Activated naive CD8-positive, alpha-beta T cell treated with anti-CD3 and anti-CD28 coated beads, Interleukin-2, amount 10 ng/mL, durations not matched to agents 7 days and 5 days (primary cell): ENCODE results near the gene TRIO. TPM values are rescaled to one million over a fixed set of nuclear protein-coding genes. Genes with fewer than 3 reads are reported as not detected.

Experiments used
- ATAC-seq: fragments of 150-1000 bp; cut with Tn5 transposase; one replicate; pipeline ENCODE4 v1.10.0; 2021; ENCODE audit warnings: low read depth, moderate library complexity
- POLR2A ChIA-PET: fragments of 350-600 bp; sonication (Branson Sonifier 250); formaldehyde crosslinking; loops from one replicate; lab custom pipeline; 2021; ENCODE audit warnings: antibody characterized with exemption; lab: Charles Lee
- DNase-seq: peaks from one replicate; pipeline ENCODE4 v3.0.0; 2021
- H3K27ac Mint-ChIP-seq: one replicate; pipeline ENCODE4 v1.8.0; 2022; ENCODE audit warnings: mild to moderate bottlenecking, mixed read lengths
- H3K27me3 Mint-ChIP-seq: one replicate; pipeline ENCODE4 v1.8.0; 2022; ENCODE audit warnings: mild to moderate bottlenecking, moderate library complexity, mixed read lengths
- H3K36me3 Mint-ChIP-seq: one replicate; pipeline ENCODE4 v1.8.0; 2021; ENCODE audit warnings: mild to moderate bottlenecking, mixed read lengths
- H3K4me1 Mint-ChIP-seq: one replicate; pipeline ENCODE4 v1.8.0; 2021; ENCODE audit warnings: mixed read lengths
- H3K4me3 Mint-ChIP-seq: one replicate; pipeline ENCODE4 v1.8.0; 2022; ENCODE audit warnings: mild to moderate bottlenecking, moderate library complexity, mixed read lengths
- H3K9me3 Mint-ChIP-seq: one replicate; pipeline ENCODE4 v1.8.0; 2021; ENCODE audit warnings: mixed read lengths
- total RNA-seq, 2 experiments: library from RNA; stranded (reverse); gene quantifications; one replicate each; pipeline ENCODE4 v1.2.3, GENCODE V29; 2021

TRIO gene
- total RNA-seq, 2 experiments from 2014 or later, result 7.7 to 7.9 TPM

DNA sequence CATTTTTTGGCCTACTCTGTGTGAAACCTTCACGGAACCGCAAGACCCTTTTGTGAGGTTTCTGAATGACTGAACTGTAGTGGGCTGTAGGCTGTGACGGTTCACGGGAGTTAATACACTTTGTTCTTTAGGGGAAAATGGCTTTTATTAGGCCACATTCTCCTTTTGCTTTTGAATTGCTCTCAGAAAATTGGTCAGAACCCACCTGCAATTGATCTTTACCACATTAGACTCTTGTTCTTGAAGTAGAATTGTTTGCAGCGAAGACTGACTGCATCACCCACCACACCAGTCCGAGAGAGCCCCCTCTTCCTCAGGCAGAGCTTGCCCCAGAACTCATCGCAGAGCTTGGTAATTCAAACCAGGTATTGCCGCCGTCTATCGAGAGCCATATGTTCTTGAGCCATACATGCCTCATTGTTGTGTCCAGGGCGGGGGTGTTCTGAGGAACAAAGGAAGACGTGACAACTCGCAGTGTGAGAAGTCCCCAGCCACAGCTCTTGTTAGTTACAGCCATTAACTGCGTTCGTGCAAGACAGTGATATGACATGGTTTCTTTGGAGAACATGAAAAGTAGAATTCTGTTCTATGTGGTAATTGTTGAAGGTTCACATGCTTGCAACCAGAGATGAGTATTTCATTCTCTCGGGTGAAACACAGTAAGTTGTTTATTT lies 272.0 kb downstream of the TRIO start:
- H3K4me1 Mint-ChIP-seq, result peaks cover 47% of the 10 kb centered on the region
- peak overlapping the region; percentile 82 for H3K4me3 Mint-ChIP-seq
- H3K27ac Mint-ChIP-seq, result peak overlapping the region; percentile 98
- peaks cover 5% of the 10 kb centered on the region for H3K36me3 Mint-ChIP-seq
- DNase-seq (peak; percentile 50), ATAC-seq (peak; percentile 58)
- H3K9me3 Mint-ChIP-seq, result no peaks in the 10 kb centered on the region
- no peaks in the 10 kb centered on the region for H3K27me3 Mint-ChIP-seq
- POLR2A ChIA-PET, result interaction anchor here (1.3 to 4.0 kb wide), 6 partner anchors 8 to 252 kb away, joined by 4 to 32 read pairs (median 10); no protein-coding TSS in a partner anchor

- Mint-ChIP-seq H3K4me1 (peaks cover 48% of the 10 kb centered on the region), H3K9me3 (no peaks in the 10 kb centered on the region), H3K4me3 (peak overlapping the region; percentile 82), H3K27ac (peak overlapping the region; percentile 98), H3K27me3 (no peaks in the 10 kb centered on the region), H3K36me3 (peaks cover 5% of the 10 kb centered on the region)
- POLR2A ChIA-PET, result interaction anchor here (1.3 to 4.0 kb wide), 4 partner anchors 50 to 183 kb away, joined by 4 to 32 read pairs (median 12); no protein-coding TSS in a partner anchor
- no peak for ATAC-seq
- DNase-seq, result no peak
These were observed 272.5 kb downstream of the TRIO start for GRCh38 chr5:14415698-14416074.

DNA sequence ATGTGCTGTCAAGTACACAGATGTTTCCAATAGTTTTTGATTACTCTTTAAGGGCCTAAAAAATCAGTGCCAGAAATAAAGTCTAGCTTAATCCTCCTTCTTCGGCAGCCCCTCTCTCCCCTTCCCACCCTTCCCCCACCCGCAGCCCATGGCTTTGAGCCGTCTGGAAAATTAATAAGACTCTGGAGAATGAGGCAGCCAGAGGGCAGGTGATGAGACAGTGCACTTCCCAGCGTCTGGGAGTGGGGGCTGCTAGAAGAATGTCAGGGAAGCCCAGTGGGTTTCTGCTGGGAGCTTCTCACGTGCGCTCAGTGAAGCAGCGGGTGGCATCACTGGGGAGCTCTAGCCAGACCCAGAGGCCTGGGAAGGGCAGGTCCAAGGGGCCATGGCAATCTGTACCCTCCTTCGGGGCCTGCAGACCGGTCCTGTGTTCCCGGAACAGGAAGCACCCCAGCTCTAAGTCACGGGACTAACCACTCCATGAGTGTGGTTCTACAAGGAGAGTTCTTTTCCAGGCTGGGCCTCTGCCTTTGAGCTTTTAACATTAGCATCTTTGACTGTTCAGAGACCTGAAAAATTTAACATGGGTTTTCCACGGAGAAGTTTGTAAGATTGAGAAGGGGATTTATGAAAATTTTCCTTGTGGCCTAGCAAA lies 273.6 kb downstream of the TRIO start:
- H3K4me1 Mint-ChIP-seq, result peaks cover 51% of the 10 kb centered on the region
- H3K27ac Mint-ChIP-seq, result peak overlapping the region; percentile 98
- H3K9me3 Mint-ChIP-seq, result no peaks in the 10 kb centered on the region

DNA sequence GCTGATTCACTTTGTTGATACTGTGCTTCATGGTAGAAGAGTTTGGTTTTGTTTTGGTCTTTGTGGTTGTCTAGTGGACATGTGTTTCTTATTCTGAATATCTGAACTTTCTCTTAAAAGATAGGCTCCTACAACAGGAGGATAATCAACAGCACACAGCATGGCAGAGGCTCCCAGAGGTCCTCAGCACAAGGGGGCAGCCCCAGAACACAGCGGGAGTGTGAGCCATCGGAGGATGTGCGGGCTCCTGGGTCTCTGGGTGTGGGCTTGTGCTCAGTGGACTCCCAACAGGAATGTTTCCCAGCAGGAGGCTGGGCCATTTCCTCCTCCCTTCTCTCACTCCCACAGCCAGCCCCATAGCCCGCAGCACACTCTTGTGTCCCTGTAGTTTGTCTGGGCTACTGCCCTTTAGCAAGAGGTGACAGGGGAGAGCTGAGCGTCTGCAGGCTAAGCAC lies 274.2 kb downstream of the TRIO start:
- H3K36me3 Mint-ChIP-seq, result peaks cover 5% of the 10 kb centered on the region
- DNase-seq (no peak), ATAC-seq (no peak)
- H3K4me3 Mint-ChIP-seq, result peak overlapping the region; percentile 44
- peak overlapping the region; percentile 82 for H3K27ac Mint-ChIP-seq
- H3K4me1 Mint-ChIP-seq, result peaks cover 55% of the 10 kb centered on the region
- H3K27me3 Mint-ChIP-seq, result no peaks in the 10 kb centered on the region
- no peaks in the 10 kb centered on the region for H3K9me3 Mint-ChIP-seq
- POLR2A ChIA-PET, result interaction anchor here (1.4 kb wide), 1 partner anchor 165 kb away, joined by 5 read pairs; no protein-coding TSS in a partner anchor

More for the DNA sequence above, 273.6 kb downstream of the TRIO start:
- DNase-seq, result no peak
- POLR2A ChIA-PET, result interaction anchor here (1.4 kb wide), 1 partner anchor 166 kb away, joined by 5 read pairs; no protein-coding TSS in a partner anchor
- Mint-ChIP-seq H3K36me3 (peaks cover 5% of the 10 kb centered on the region), H3K27me3 (no peaks in the 10 kb centered on the region), H3K4me3 (peak overlapping the region; percentile 44)
- ATAC-seq, result no peak

GRCh38 chr5:14417792-14418765 lies 274.9 kb downstream of the TRIO start:
- ATAC-seq (no peak), DNase-seq (no peak)
- no peaks in the 10 kb centered on the region for H3K27me3 Mint-ChIP-seq
- H3K27ac Mint-ChIP-seq, result peak overlapping the region; percentile 35
- no peaks in the 10 kb centered on the region for H3K9me3 Mint-ChIP-seq
- POLR2A ChIA-PET, result interaction anchor here (1.4 kb wide), 1 partner anchor 164 kb away, joined by 5 read pairs; no protein-coding TSS in a partner anchor
- H3K4me1 Mint-ChIP-seq, result peaks cover 53% of the 10 kb centered on the region
- no peak overlapping the region for H3K4me3 Mint-ChIP-seq
- H3K36me3 Mint-ChIP-seq, result peaks cover 5% of the 10 kb centered on the region

DNA sequence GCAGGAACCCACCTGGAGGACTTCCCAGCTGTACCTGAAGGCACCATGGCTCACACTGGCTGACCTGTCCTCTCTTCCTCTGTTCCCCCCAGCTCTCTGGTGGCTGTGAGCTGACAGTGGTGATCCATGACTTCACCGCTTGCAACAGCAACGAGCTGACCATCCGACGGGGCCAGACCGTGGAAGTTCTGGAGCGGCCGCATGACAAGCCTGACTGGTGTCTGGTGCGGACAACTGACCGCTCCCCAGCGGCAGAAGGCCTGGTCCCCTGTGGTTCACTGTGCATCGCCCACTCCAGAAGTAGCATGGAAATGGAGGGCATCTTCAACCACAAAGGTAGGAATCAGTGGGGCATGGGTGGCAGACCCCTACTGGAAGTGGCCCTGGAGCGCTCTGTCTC lies 276.5 kb downstream of the TRIO start:
- Mint-ChIP-seq H3K27ac (no peak overlapping the region), H3K36me3 (peaks cover 5% of the 10 kb centered on the region), H3K4me1 (peaks cover 51% of the 10 kb centered on the region), H3K4me3 (no peak overlapping the region), H3K27me3 (no peaks in the 10 kb centered on the region), H3K9me3 (no peaks in the 10 kb centered on the region)
- DNase-seq, result no peak
- POLR2A ChIA-PET, result no interaction called here
- no peak for ATAC-seq

DNA sequence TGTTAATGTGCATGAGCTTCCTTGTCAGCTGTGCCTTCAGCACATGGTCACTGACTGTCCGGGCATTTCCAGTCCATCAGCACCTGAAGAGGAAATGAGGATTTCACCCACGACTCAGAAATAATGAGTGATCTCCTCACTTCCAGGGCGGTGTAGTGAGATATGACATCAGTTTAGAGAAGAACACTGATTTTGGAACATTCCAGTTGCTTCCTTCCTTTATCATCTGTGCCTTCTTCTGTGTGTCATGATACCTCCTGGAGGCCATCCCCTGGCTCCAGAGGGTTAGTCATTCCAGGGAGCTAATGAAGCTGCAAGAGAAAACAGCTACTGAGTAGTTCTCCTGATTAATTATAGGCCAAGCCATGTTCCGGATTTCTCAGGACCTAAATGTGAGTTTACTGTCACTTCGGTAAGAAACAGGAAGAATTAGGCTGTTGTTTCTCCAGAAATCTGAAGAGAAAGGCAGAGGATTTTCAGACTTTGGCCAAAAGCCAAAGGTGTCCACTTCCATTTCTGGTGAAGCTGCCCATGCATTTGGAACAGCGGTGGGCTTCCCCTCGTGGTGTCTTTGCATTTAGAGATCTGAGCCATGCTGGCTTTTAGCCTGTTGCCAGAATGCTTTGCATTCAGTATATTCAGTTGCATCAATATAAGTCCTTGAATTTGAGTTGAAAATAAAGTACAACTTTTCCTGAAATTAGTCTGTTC lies 277.1 kb downstream of the TRIO start:
- POLR2A ChIA-PET, result no interaction called here
- Mint-ChIP-seq H3K27me3 (no peaks in the 10 kb centered on the region), H3K36me3 (peaks cover 7% of the 10 kb centered on the region), H3K27ac (no peak overlapping the region), H3K4me1 (peaks cover 51% of the 10 kb centered on the region), H3K9me3 (no peaks in the 10 kb centered on the region), H3K4me3 (no peak overlapping the region)
- DNase-seq, result no peak
- no peak for ATAC-seq

- no peaks in the 10 kb centered on the region for H3K9me3 Mint-ChIP-seq
- POLR2A ChIA-PET, result interaction anchor here (0.6 to 3.0 kb wide), 3 partner anchors 8 to 160 kb away, joined by 3 to 14 read pairs (median 3); no protein-coding TSS in a partner anchor
- no peaks in the 10 kb centered on the region for H3K27me3 Mint-ChIP-seq
- DNase-seq (no peak), ATAC-seq (no peak)
- H3K36me3 Mint-ChIP-seq, result peaks cover 7% of the 10 kb centered on the region
- H3K27ac Mint-ChIP-seq, result no peak overlapping the region
- H3K4me1 Mint-ChIP-seq, result peaks cover 46% of the 10 kb centered on the region
- no peak overlapping the region for H3K4me3 Mint-ChIP-seq
These were observed 278.7 kb downstream of the TRIO start for GRCh38 chr5:14421851-14422250.

DNA sequence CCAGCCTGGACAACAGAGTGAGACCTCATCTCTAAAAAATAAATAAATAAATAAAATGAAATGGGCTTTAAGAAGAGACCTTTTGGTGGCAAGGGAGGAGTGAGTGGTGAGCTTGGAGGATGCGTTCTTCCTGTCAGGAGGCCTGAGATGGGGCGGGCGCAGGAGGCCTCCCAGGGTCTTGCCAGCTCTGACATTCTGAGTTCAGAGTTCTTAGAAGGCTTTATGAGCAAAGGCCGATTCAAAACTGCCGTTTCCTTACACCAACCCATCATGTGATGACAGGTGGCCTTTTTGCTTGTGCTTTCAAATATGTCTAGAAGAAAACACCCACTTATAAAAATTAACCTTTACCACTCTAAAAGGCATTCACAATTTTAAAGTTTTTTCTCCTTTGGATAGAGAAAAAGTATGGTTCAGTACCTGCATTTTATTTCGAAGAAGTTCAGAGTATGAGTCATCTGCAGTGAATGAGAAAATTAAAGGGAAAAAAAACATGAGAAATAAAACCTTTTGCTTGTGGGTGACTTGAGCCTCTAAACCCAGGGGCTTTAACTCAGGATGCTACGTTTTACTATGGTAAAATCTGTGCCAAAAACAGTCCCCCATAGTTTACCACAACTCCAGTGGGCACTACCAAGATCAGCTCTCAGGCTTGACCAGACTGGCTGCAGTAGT lies 281.0 kb downstream of the TRIO start:
- H3K36me3 Mint-ChIP-seq, result peaks cover 6% of the 10 kb centered on the region
- POLR2A ChIA-PET, result interaction anchor here (0.6 to 3.0 kb wide), 5 partner anchors 10 to 169 kb away, joined by 4 to 14 read pairs (median 4); no protein-coding TSS in a partner anchor
- no peaks in the 10 kb centered on the region for H3K27me3 Mint-ChIP-seq
- ATAC-seq, result peak; percentile 87
- no peaks in the 10 kb centered on the region for H3K9me3 Mint-ChIP-seq
- H3K4me3 Mint-ChIP-seq, result peak overlapping the region; percentile 41
- H3K27ac Mint-ChIP-seq, result peak overlapping the region; percentile 75
- H3K4me1 Mint-ChIP-seq, result peaks cover 34% of the 10 kb centered on the region
- peak; percentile 53 for DNase-seq

DNA sequence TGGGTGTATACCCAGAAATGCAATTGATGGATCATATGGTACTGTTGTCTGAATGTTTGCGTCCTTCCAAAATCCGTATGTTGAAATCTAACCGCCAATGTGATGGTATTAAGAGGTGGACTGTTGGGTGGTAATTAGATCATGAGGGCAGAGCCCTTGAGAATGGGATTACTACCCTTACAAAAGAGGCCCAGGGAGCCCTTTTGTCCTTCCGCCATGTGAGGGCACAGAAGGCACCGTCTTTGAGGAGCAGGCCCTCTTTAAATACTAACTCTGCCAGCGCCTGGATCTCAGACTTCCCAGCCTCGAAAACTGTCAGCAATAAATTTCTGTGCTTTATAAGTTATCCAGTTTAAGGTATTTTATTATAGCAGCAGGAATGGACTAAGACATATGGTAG lies 282.4 kb downstream of the TRIO start:
- Mint-ChIP-seq H3K27me3 (no peaks in the 10 kb centered on the region), H3K36me3 (peaks cover 6% of the 10 kb centered on the region), H3K4me1 (peaks cover 33% of the 10 kb centered on the region), H3K27ac (peak overlapping the region; percentile 26), H3K9me3 (no peaks in the 10 kb centered on the region), H3K4me3 (no peak overlapping the region)
- DNase-seq (no peak), ATAC-seq (no peak)
- POLR2A ChIA-PET, result no interaction called here

DNA sequence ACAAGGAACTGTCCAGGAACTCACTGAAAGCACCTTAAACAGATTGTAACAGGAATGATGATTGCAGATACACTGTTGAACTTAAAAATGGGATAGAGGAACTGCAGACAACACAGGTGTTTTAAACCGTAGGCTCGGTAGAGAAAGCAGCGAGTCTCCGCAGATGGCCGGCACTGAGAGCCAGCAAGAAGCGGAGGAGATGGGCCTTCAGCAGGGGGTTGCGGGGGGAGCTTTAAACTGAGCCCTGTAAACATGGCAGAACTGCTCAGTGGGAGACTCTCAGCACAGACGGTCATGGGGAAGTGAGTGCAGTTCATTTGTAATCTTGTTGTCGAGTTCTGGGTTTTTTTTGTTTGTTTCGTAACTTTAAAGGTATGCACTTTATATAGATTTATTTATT lies 283.4 kb downstream of the TRIO start:
- H3K4me3 Mint-ChIP-seq, result no peak overlapping the region
- no peaks in the 10 kb centered on the region for H3K9me3 Mint-ChIP-seq
- H3K27me3 Mint-ChIP-seq, result no peaks in the 10 kb centered on the region
- POLR2A ChIA-PET, result no interaction called here
- DNase-seq, result no peak
- H3K27ac Mint-ChIP-seq, result no peak overlapping the region
- ATAC-seq, result no peak
- peaks cover 6% of the 10 kb centered on the region for H3K36me3 Mint-ChIP-seq
- H3K4me1 Mint-ChIP-seq, result peaks cover 31% of the 10 kb centered on the region
